DOHH2 (cell line): ENCODE measurements around the gene KIF5C.
"Not testable (repeated sequence)": the region's sequence is repeated elsewhere in the genome, so short reads cannot be mapped to it uniquely, and the experiment has no call there.

Experiments
- CTCF ChIP-seq: fragments of 200-600 bp; sonication (generic); IDR thresholded peaks from one replicate; pipeline ENCODE4 v1.5.1; 2014; ENCODE audit warnings: antibody characterized with exemption, mild to moderate bottlenecking, low read depth, low read length; ENCODE audit not compliant: poor library complexity, severe bottlenecking
- EZH2phosphoT487 ChIP-seq: fragments of 200-600 bp; sonication (generic); IDR thresholded peaks from 2 replicates; pipeline ENCODE4 v1.6.1; 2017; ENCODE audit warnings: borderline replicate concordance, mild to moderate bottlenecking, antibody characterized with exemption, low read length, moderate library complexity, mixed read lengths

- TF ChIP-seq CTCF, EZH2phosphoT487: not testable (repeated sequence)
These were observed 12.5 kb upstream of the KIF5C start for GRCh38 chr2:148862478-148862877.
